ENCODE measurements around the gene ZBED2. TPM values are rescaled to one million over a fixed set of nuclear protein-coding genes. Genes with fewer than 3 reads are reported as not detected.

ZBED2 gene
- total RNA-seq, 1 donor from 2014 or later = not detected

- no peak for TF ChIP-seq CTCF (IDR thresholded peaks at IDR 0.05)
- Mint-ChIP-seq H3K4me3 (ENCODE audit: unreplicated experiment) (no peak overlapping the region), H3K27ac (ENCODE audit: unreplicated experiment) (no peak overlapping the region)
Measured at GRCh38 chr3:111605018-111605417, 9.9 kb upstream of the ZBED2 start.

GRCh38 chr3:111604119-111604518 lies 9.0 kb upstream of the ZBED2 start:
- H3K9me3 Mint-ChIP-seq (ENCODE audit: unreplicated experiment) = no peaks in the 10 kb centered on the region

More at GRCh38 chr3:111605018-111605417, 9.9 kb upstream of the ZBED2 start:
- Mint-ChIP-seq H3K9me3 (ENCODE audit: unreplicated experiment) (no peaks in the 10 kb centered on the region), H3K36me3 (ENCODE audit: unreplicated experiment) (no peaks in the 10 kb centered on the region), H3K4me1 (ENCODE audit: unreplicated experiment) (peaks cover 13% of the 10 kb centered on the region), H3K27me3 (ENCODE audit: unreplicated experiment) (no peaks in the 10 kb centered on the region)
- DNase-seq (ENCODE audit: extremely low spot score, unreplicated experiment) = no peak

GRCh38 chr3:111603679-111604078 lies 8.5 kb upstream of the ZBED2 start:
- no peak for DNase-seq (ENCODE audit: extremely low spot score, unreplicated experiment)
- no peak overlapping the region for H3K4me3 Mint-ChIP-seq (ENCODE audit: unreplicated experiment)
- no peaks in the 10 kb centered on the region for H3K27me3 Mint-ChIP-seq (ENCODE audit: unreplicated experiment)
- TF ChIP-seq CTCF (IDR thresholded peaks at IDR 0.05) = no peak
- no peaks in the 10 kb centered on the region for H3K36me3 Mint-ChIP-seq (ENCODE audit: unreplicated experiment)
- H3K27ac Mint-ChIP-seq (ENCODE audit: unreplicated experiment) = no peak overlapping the region
- H3K4me1 Mint-ChIP-seq (ENCODE audit: unreplicated experiment) = peaks cover 14% of the 10 kb centered on the region
- H3K9me3 Mint-ChIP-seq (ENCODE audit: unreplicated experiment) = no peaks in the 10 kb centered on the region

More at GRCh38 chr3:111604119-111604518, 9.0 kb upstream of the ZBED2 start:
- no peak overlapping the region for H3K27ac Mint-ChIP-seq (ENCODE audit: unreplicated experiment)
- no peak for TF ChIP-seq CTCF (IDR thresholded peaks at IDR 0.05)
- no peak for DNase-seq (ENCODE audit: extremely low spot score, unreplicated experiment)
- no peaks in the 10 kb centered on the region for H3K36me3 Mint-ChIP-seq (ENCODE audit: unreplicated experiment)
- H3K4me3 Mint-ChIP-seq (ENCODE audit: unreplicated experiment) = no peak overlapping the region
- no peaks in the 10 kb centered on the region for H3K27me3 Mint-ChIP-seq (ENCODE audit: unreplicated experiment)
- peaks cover 13% of the 10 kb centered on the region for H3K4me1 Mint-ChIP-seq (ENCODE audit: unreplicated experiment)

- H3K9me3 Mint-ChIP-seq (ENCODE audit: unreplicated experiment) = no peaks in the 10 kb centered on the region
- peaks cover 30% of the 10 kb centered on the region for H3K4me1 Mint-ChIP-seq (ENCODE audit: unreplicated experiment)
- TF ChIP-seq CTCF (IDR thresholded peaks at IDR 0.05) = no peak
- no peak overlapping the region for H3K4me3 Mint-ChIP-seq (ENCODE audit: unreplicated experiment)
- H3K27me3 Mint-ChIP-seq (ENCODE audit: unreplicated experiment) = no peaks in the 10 kb centered on the region
- no peak for DNase-seq (ENCODE audit: extremely low spot score, unreplicated experiment)
- no peak overlapping the region for H3K27ac Mint-ChIP-seq (ENCODE audit: unreplicated experiment)
- H3K36me3 Mint-ChIP-seq (ENCODE audit: unreplicated experiment) = no peaks in the 10 kb centered on the region
Measured at GRCh38 chr3:111601810-111602209, 6.7 kb upstream of the ZBED2 start.

- Mint-ChIP-seq H3K4me1 (ENCODE audit: unreplicated experiment) (peaks cover 45% of the 10 kb centered on the region), H3K9me3 (ENCODE audit: unreplicated experiment) (no peaks in the 10 kb centered on the region), H3K27me3 (ENCODE audit: unreplicated experiment) (no peaks in the 10 kb centered on the region), H3K27ac (ENCODE audit: unreplicated experiment) (peak overlapping the region; percentile 45), H3K4me3 (ENCODE audit: unreplicated experiment) (no peak overlapping the region), H3K36me3 (ENCODE audit: unreplicated experiment) (no peaks in the 10 kb centered on the region)
- no peak for DNase-seq (ENCODE audit: extremely low spot score, unreplicated experiment)
- TF ChIP-seq CTCF (IDR thresholded peaks at IDR 0.05) = no peak
Measured at GRCh38 chr3:111598552-111598951, 3.4 kb upstream of the ZBED2 start.
